ENCODE results near the gene AKAP5.
"Not testable (repeated sequence)": the region's sequence is repeated elsewhere in the genome, so short reads cannot be mapped to it uniquely, and the experiment has no call there.

Gene AKAP5

GRCh38 chr14:64502456-64502855 lies 37.2 kb downstream of the AKAP5 start:
- DNase-seq (ENCODE audit: low read depth in 1 of 2, low spot score in 1 of 2) = no peak

GRCh38 chr14:64502887-64503433 lies 37.7 kb downstream of the AKAP5 start:
- no peak for DNase-seq (ENCODE audit: low read depth in 1 of 2, low spot score in 1 of 2)

GRCh38 chr14:64503434-64504309 lies 38.4 kb downstream of the AKAP5 start, which contains the start of gene ZBTB25:
Gene ZBTB25 (minus strand): TSS chr14:64503838. CDS start chr14:64490533, 13,305 bp downstream.
- peak; percentile 81 to 89 for DNase-seq (ENCODE audit: low read depth in 1 of 2, low spot score in 1 of 2)

GRCh38 chr14:64504310-64504896 lies 39.1 kb downstream of the AKAP5 start, which contains the start of gene ZBTB1:
Gene ZBTB1 (plus strand): TSS chr14:64504770. CDS start chr14:64521505, 16,735 bp downstream.
- peak; percentile 63 to 76 for DNase-seq (ENCODE audit: low read depth in 1 of 2, low spot score in 1 of 2)

GRCh38 chr14:64504897-64505794 lies 39.8 kb downstream of the AKAP5 start:
- DNase-seq (ENCODE audit: low read depth in 1 of 2, low spot score in 1 of 2) = peak; percentile 55 to 75

- DNase-seq (ENCODE audit: low read depth in 1 of 2, low spot score in 1 of 2) = no peak
Observed at GRCh38 chr14:64506721-64507120, 41.4 kb downstream of the AKAP5 start.

GRCh38 chr14:64507376-64508156 lies 42.3 kb downstream of the AKAP5 start:
- DNase-seq (ENCODE audit: low read depth in 1 of 2, low spot score in 1 of 2) = no peak

- no peak for DNase-seq (ENCODE audit: low read depth in 1 of 2, low spot score in 1 of 2)
Observed at GRCh38 chr14:64508215-64508776, 43.0 kb downstream of the AKAP5 start.

GRCh38 chr14:64509036-64509435 lies 43.7 kb downstream of the AKAP5 start:
- DNase-seq (ENCODE audit: low read depth in 1 of 2, low spot score in 1 of 2) = no peak

GRCh38 chr14:64510825-64511671 lies 45.7 kb downstream of the AKAP5 start:
- no peak for DNase-seq (ENCODE audit: low read depth in 1 of 2, low spot score in 1 of 2)

- no peak for DNase-seq (ENCODE audit: low read depth in 1 of 2, low spot score in 1 of 2)
Observed at GRCh38 chr14:64513271-64513670, 48.0 kb downstream of the AKAP5 start.

GRCh38 chr14:64515053-64515452 lies 49.8 kb downstream of the AKAP5 start:
- DNase-seq (ENCODE audit: low read depth in 1 of 2, low spot score in 1 of 2) = no peak

- no peak for DNase-seq (ENCODE audit: low read depth in 1 of 2, low spot score in 1 of 2)
Observed at GRCh38 chr14:64516969-64517368, 51.7 kb downstream of the AKAP5 start.

GRCh38 chr14:64517667-64518066 lies 52.4 kb downstream of the AKAP5 start:
- DNase-seq (ENCODE audit: low read depth in 1 of 2, low spot score in 1 of 2) = not testable (repeated sequence)

- no peak for DNase-seq (ENCODE audit: low read depth in 1 of 2, low spot score in 1 of 2)
Observed at GRCh38 chr14:64518229-64518628, 52.9 kb downstream of the AKAP5 start.

GRCh38 chr14:64520699-64521098 lies 55.4 kb downstream of the AKAP5 start:
- DNase-seq (ENCODE audit: low read depth in 1 of 2, low spot score in 1 of 2) = no peak

- DNase-seq (ENCODE audit: low read depth in 1 of 2, low spot score in 1 of 2) = no peak
Observed at GRCh38 chr14:64522591-64523355, 57.5 kb downstream of the AKAP5 start.

All from stimulated activated CD4-positive, alpha-beta T cell treated with anti-CD3 and anti-CD28 coated beads, Interleukin-15, amount 100 ng/mL, for 1 hour (primary cell).